AG04449 (cell line): ENCODE results near the gene APEX1.

Source experiments
- CTCF ChIA-PET: fragments of 350-600 bp; formaldehyde crosslinking; extraction: SDS; loops from one replicate; lab custom pipeline; 2021; ENCODE audit warnings: antibody characterized with exemption; lab: Yijun Ruan, JAX
- POLR2A ChIA-PET: fragments of 400-600, 350-600 bp; formaldehyde crosslinking; extraction: SDS; loops from one replicate; lab custom pipeline; 2020; ENCODE audit warnings: antibody characterized with exemption, inconsistent platforms; lab: Yijun Ruan, JAX
- DNase-seq: peaks from one replicate; pipeline ENCODE4 v3.0.0-alpha.2; 2010; ENCODE audit warnings: low read depth, low spot score
- H3K4me3 ChIP-seq: 2 replicates; pipeline ENCODE4 v1.5.1; 2011; ENCODE audit warnings: low read depth, mild to moderate bottlenecking, control low read depth, low read length
- TF ChIP-seq, protein P1 (sequence below): IDR thresholded peaks from one replicate; pipeline ENCODE4 v1.5.1; 2011; ENCODE audit warnings: mild to moderate bottlenecking, moderate library complexity, low read length, control low read depth, inconsistent platforms; ENCODE audit not compliant: insufficient read depth; ENCODE audit errors: missing control alignments

APEX1 gene

DNA sequence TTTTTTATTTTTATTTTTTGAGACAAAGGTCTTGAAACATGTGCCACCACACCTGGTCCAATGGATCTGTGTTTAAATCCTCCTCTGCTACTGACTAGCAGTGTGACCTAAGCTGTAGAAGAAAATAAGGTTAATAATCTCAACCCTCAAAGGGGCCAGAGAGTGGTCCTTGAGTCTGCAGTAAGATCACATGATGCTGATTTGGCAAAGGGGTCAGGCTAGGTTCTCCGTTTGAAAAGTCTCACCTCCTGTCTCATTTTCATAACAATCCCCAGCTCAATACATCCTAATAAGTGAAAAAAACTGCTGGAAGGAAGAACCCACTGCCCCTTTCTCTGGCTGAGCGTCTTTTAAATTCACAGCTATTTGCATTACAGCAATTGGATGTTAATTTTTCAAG is 33.8 kb upstream of the APEX1 start:
- TF ChIP-seq, protein P1, sequence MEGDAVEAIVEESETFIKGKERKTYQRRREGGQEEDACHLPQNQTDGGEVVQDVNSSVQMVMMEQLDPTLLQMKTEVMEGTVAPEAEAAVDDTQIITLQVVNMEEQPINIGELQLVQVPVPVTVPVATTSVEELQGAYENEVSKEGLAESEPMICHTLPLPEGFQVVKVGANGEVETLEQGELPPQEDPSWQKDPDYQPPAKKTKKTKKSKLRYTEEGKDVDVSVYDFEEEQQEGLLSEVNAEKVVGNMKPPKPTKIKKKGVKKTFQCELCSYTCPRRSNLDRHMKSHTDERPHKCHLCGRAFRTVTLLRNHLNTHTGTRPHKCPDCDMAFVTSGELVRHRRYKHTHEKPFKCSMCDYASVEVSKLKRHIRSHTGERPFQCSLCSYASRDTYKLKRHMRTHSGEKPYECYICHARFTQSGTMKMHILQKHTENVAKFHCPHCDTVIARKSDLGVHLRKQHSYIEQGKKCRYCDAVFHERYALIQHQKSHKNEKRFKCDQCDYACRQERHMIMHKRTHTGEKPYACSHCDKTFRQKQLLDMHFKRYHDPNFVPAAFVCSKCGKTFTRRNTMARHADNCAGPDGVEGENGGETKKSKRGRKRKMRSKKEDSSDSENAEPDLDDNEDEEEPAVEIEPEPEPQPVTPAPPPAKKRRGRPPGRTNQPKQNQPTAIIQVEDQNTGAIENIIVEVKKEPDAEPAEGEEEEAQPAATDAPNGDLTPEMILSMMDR = no peak
- ChIA-PET CTCF (interaction anchor here (1.3 kb wide), 1 partner anchor 192 kb away, joined by 8 read pairs; no protein-coding TSS in a partner anchor), POLR2A (interaction anchor here (0.6 to 1.6 kb wide), 2 partner anchors 8 to 47 kb away, joined by 3 to 6 read pairs; partner anchors contain the start of gene TEP1)
- DNase-seq = no peak
- H3K4me3 ChIP-seq = no peak overlapping the region

DNA sequence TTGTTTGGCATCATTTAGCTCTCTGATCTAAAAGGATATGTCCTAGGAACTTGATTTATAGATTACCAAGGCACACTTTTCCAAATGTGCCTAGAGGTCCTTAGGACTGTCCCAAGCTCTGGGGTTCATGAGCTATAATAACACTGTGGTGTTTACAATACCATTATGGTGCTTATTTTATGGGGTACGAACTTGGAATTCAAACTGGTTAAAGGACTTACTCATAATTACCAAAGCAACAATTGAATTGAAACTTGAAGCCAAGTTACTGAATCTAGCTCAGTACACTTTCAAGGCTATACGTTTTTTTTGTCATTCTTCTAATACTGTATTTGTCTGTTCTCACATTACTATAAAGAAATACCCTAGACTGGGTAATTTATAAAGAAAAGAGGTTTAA is 32.1 kb upstream of the APEX1 start:
- CTCF ChIA-PET = interaction anchor here (0.7 to 4.6 kb wide), 3 partner anchors 8 to 33 kb away, joined by 3 to 53 read pairs (median 3); partner anchors contain the start of gene APEX1
- DNase-seq = no peak
- POLR2A ChIA-PET = interaction anchor here (1.6 kb wide), 1 partner anchor 10 kb away, joined by 6 read pairs; the partner anchor contains the start of gene TEP1
- TF ChIP-seq, protein P1 = no peak
- H3K4me3 ChIP-seq = no peak overlapping the region

DNA sequence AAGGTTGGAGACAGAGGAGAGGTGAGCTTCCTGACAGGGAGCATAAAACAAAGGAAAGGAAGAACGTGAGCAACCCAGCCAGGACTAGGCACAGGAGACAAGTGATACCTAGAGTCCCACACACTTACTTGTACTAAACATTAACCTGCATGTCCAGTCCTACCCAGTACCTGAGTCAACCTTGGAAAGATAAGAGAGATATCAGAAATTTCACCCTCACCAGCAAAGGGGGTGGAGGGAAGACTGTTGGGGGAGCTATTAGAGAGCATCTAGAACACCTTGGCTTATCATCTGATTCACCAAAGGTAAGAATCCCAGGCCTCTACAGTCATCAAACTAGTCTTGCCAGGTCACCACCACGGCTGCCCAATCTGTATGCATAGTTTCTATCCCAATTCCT is 30.2 kb upstream of the APEX1 start:
- no peak overlapping the region for H3K4me3 ChIP-seq
- POLR2A ChIA-PET = no interaction called here
- no peak for DNase-seq
- CTCF ChIA-PET = interaction anchor here (1.2 to 4.6 kb wide), 4 partner anchors 10 to 182 kb away, joined by 3 to 53 read pairs (median 4); no protein-coding TSS in a partner anchor
- TF ChIP-seq, protein P1 = no peak

DNA sequence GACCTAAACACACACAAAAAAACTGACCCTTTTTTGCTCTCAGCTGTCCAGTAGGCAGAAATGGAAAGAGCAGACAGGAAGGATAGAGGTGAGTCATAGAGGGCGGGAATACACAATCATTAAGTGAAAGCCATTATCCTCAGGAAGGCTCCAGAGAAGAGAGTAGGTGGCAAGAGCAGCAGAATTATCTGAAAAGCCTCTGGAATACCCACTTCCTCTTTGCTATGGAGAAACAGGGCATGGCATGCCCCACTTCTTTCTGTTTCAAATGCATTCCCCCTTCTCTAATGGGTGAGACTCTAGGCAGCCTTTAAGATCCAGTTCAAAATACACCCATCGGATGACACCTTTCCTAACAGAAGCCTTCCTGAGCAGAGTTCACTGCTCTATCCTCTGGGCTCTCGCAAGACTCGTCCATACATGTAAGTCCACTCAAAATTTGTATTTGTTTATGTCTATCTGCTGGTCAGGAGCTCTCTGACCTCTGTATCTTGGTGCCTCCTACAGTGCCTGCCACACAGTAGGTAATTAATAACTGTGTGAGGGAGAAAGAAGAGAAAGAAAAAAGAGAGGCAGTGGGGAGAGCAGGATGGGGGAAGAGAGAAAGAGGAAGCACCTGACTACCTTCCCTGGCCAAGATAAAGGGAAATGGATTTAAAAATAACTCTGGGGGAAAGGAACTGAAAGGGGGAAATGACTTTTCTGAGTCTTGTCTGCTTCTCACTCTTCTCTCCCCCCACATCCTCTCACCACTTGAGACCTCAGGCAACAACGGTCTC is 27.6 kb upstream of the APEX1 start:
- POLR2A ChIA-PET = no interaction called here
- no peak for DNase-seq
- TF ChIP-seq, protein P1 = no peak
- H3K4me3 ChIP-seq = no peak overlapping the region
- CTCF ChIA-PET = interaction anchor here (3.2 to 4.2 kb wide), 2 partner anchors 12 to 180 kb away, joined by 8 to 38 read pairs; no protein-coding TSS in a partner anchor

DNA sequence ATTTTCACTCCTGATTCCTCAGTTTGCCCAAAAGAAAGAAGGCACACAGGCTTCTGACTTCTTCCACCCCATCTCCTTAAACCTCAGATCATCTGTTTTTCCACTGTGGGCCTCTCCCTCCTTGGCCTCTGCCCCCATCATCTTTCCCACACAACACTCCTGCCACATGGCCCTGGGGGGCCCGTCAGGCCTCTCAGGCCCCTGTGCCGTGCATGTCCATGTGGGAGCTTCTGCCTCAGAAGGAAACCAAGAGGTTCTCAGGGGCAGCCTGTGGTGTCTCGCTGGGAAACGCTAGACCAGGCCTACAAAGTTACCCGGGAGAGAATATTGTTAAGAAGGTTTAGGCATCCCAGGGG is 27.0 kb upstream of the APEX1 start:
- ChIA-PET POLR2A (no interaction called here), CTCF (interaction anchor here (3.2 to 4.2 kb wide), 2 partner anchors 13 to 179 kb away, joined by 8 to 38 read pairs; no protein-coding TSS in a partner anchor)
- no peak for DNase-seq
- TF ChIP-seq, protein P1 = no peak
- no peak overlapping the region for H3K4me3 ChIP-seq

DNA sequence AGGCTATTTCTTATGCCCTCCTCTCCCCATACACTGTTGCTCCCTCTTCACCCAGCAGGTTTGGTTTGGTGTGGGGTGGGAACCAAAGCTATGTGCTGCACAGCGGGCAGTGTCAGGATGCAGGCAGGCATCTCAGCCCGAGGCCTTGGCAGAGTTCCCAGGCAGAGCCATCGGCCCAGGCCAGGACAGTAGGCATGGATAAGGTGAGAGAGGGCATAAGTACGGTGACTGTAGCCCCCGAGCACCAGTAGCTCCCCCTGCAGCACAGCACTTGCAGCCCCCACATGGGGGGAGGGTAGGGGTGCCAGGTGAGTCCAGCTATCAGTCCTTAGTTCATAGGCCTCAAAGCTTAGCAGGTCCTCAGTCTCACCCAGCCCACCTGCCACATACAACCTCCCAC is 26.2 kb upstream of the APEX1 start:
- CTCF ChIA-PET = interaction anchor here (1.2 to 4.2 kb wide), 3 partner anchors 14 to 178 kb away, joined by 3 to 38 read pairs (median 8); no protein-coding TSS in a partner anchor
- TF ChIP-seq, protein P1 = no peak
- POLR2A ChIA-PET = no interaction called here
- H3K4me3 ChIP-seq = no peak overlapping the region
- no peak for DNase-seq
